NCI-H2029 (cell line): ENCODE results near the gene EPAS1.

Experiments used
- DNase-seq: peaks from one replicate; lab custom pipeline; 2025; lab: John Stamatoyannopoulos, UW

EPAS1 gene

GRCh38 chr2:46365913-46366667, 68.9 kb downstream of the EPAS1 start:
- no peak for DNase-seq

- no peak for DNase-seq
These were observed 69.5 kb downstream of the EPAS1 start for GRCh38 chr2:46366668-46367052.

- DNase-seq: no peak
These were observed 70.1 kb downstream of the EPAS1 start for GRCh38 chr2:46367286-46367685.

GRCh38 chr2:46368401-46368800, 71.2 kb downstream of the EPAS1 start:
- no peak for DNase-seq

- DNase-seq: no peak
These were observed 72.6 kb downstream of the EPAS1 start for GRCh38 chr2:46369783-46370182.

- no peak for DNase-seq
These were observed 74.6 kb downstream of the EPAS1 start for GRCh38 chr2:46371854-46372253.

- no peak for DNase-seq
These were observed 75.3 kb downstream of the EPAS1 start for GRCh38 chr2:46372475-46372874.

- DNase-seq: no peak
These were observed 76.0 kb downstream of the EPAS1 start for GRCh38 chr2:46373238-46373637.

- DNase-seq: no peak
These were observed 78.4 kb downstream of the EPAS1 start for GRCh38 chr2:46375566-46376125.

- DNase-seq: no peak
These were observed 79.4 kb downstream of the EPAS1 start for GRCh38 chr2:46376586-46376985.

- DNase-seq: no peak
These were observed 79.9 kb downstream of the EPAS1 start for GRCh38 chr2:46377101-46377581.

- DNase-seq: no peak
These were observed 80.7 kb downstream of the EPAS1 start for GRCh38 chr2:46377666-46378560.

- no peak for DNase-seq
These were observed 81.4 kb downstream of the EPAS1 start for GRCh38 chr2:46378616-46379015.

GRCh38 chr2:46379213-46380037, 82.2 kb downstream of the EPAS1 start:
- DNase-seq: no peak

GRCh38 chr2:46380038-46380940, 83.1 kb downstream of the EPAS1 start:
- no peak for DNase-seq

- DNase-seq: no peak
These were observed 84.1 kb downstream of the EPAS1 start for GRCh38 chr2:46381263-46381849.

- no peak for DNase-seq
These were observed 84.7 kb downstream of the EPAS1 start for GRCh38 chr2:46381871-46382270.

- DNase-seq: no peak
These were observed 85.3 kb downstream of the EPAS1 start for GRCh38 chr2:46382331-46383112.

- no peak for DNase-seq
These were observed 85.8 kb downstream of the EPAS1 start for GRCh38 chr2:46383113-46383395.
